ENCODE results near the gene TAGLN2.
A peak's percentile ranks its signal among the peaks of the same experiment; 100 is the strongest.
"Not testable (repeated sequence)": the region's sequence is repeated elsewhere in the genome, so short reads cannot be mapped to it uniquely, and the experiment has no call there.

TAGLN2 gene

DNA sequence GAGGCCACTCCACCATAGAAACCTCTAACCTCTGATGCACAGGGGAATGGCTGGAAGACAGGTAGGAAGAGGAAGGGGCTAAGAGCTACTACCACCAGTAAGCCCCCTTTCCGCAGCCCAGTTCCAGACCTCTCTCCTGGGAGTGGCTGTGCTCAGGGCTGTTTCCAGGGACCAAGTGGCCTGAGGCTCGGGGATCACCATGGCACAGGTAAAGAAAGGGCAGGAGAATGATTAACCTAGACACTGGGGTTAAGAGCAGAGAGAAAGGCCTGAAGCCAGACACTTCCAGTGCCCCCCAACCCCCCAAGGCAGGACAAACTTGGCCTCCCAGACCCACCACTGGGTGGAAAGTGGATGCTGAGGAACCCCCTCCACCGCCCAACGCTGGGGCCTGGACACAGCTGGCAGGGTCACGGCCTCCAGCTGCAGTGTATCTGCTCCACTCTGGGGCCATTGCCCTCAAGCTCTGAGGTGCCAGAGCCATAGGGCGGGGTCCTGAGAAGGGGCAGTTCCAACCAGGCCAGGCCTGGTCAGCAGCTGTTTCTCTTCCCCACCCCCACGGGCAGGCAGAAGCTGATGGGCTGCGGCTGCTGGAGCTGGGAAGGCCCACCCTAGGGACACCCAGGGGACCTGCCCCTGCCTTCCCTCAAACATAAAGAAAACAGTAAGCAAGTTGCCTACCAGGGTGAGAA lies 2.6 kb downstream of the TAGLN2 start:
- DNase-seq: no peak

GRCh38 chr1:159921700-159922504 lies 3.4 kb downstream of the TAGLN2 start:
- DNase-seq: no peak

DNA sequence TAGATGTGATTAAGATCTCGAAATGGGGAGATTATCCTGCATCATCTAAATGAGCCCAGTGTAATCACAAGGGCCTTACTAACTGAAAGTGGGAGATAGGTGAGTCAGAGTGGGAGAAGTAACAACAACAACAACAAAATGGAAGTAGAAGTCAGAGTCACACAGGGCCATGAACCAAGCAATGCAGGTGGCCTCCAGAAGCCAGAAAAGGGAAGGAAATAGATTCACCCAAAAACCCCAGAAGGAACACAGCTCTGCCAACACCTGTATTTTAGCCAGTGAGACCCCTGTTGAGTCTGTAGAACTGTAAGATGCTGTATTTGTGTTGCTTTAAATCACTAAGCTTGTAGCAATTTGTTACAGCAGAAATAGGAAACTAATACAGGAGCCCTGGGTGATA lies 4.1 kb downstream of the TAGLN2 start:
- no peak for DNase-seq

GRCh38 chr1:159920651-159921050 lies 4.7 kb downstream of the TAGLN2 start:
- no peak for DNase-seq

GRCh38 chr1:159920202-159920601 lies 5.1 kb downstream of the TAGLN2 start:
- no peak for DNase-seq

DNA sequence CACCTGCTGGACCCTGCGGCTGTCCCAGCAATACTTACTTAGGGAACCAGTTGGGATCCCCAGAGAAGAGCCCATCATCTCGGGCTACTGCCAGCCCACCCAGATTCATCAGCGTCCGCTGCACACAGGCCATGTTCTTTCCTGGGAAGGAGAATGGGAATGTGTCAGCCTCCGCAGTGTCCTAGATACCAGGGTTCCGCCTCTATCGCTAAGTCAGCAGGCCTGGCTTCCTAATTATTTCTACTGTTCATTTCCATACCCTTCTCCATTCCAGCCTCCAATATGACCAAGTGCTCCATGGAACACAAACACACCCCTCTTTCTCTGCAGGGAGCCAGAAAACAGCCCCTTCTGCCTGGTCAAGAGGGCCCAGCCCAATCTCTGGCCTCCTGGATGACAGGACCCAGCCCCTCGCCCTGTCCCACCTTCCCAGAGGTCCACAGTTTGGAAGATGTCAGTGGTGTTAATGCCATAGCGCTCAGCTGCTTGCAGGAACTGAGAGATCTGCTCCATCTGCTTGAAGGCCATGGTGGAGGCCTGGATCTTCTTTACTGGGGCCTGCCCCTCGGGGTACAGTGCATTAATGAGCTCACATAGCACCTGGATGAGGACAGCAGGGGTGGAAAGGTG lies 6.0 kb downstream of the TAGLN2 start:
- no peak for DNase-seq

- no peak for DNase-seq
Observed at GRCh38 chr1:159918352-159919200, 6.7 kb downstream of the TAGLN2 start.

DNA sequence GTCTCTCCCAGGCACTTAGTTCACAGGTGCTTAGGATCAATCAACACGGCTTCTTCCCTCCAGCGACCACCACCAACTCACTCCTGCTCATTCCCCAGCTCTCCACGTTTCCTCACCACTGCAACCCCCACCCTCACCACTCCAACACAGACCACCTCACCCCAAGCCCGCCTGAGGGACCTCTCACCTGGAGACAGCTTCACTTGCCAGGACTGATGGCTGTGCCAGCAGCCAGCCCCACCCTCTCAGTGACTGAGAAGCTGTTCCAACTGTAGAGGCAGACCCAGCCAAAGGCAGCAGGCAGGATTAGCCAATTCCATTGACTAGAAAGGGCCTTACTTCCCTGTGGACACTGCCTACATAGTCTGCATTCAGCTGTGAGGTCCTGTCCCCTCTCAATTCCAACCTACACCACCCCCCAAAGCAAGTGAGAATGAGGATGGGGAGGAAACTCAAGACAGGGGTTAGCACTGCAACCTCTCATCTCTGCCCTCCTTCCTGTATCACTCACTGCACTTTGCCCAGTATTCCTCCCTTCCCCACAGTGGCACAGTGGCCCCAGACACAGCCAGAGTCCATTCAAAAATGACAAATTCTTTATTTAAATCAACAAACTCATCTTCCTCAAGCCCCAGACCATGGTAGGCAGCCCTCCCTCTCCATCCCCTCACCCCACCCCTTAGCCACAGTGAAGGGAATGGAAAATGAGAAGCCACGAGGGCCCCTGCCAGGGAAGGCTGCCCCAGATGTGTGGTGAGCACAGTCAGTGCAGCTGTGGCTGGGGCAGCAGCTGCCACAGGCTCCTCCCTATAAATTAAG lies 7.6 kb downstream of the TAGLN2 start:
- peak in 1 of 51 donors; percentile 22 for DNase-seq

GRCh38 chr1:159916242-159917051 lies 8.9 kb downstream of the TAGLN2 start:
- DNase-seq: no peak

DNA sequence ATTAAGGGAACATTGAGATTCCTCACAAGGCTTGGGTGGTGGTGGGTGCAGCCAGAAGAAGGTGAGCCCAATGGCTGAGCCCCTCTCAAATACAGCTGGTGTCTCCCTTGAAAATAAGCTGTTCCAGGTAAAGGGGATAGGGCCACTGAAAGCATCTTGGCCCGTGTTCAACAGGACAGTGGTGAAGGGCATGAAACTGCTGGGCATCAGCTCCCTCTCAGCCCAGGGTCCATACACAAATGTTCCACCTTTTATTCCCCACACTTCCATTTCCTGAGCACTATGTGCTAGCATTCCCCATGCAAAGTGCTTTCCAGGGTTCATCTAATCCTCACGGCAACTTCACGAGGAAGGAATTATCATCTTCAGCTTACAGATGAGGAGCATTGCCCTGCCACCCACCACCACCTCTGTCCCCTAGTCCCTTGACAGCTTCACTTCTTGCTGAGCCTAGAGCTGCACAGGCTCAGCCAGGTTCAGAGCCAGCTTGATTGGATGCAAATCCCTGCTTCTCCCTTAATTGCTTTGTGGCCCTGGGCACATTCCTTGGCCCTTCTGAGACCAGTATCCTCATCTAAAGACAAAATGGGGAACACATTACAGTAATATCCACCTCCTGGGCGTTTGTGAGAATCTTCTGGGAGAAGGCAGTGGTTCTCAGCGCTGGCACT lies 9.6 kb downstream of the TAGLN2 start:
- no peak for DNase-seq

DNA sequence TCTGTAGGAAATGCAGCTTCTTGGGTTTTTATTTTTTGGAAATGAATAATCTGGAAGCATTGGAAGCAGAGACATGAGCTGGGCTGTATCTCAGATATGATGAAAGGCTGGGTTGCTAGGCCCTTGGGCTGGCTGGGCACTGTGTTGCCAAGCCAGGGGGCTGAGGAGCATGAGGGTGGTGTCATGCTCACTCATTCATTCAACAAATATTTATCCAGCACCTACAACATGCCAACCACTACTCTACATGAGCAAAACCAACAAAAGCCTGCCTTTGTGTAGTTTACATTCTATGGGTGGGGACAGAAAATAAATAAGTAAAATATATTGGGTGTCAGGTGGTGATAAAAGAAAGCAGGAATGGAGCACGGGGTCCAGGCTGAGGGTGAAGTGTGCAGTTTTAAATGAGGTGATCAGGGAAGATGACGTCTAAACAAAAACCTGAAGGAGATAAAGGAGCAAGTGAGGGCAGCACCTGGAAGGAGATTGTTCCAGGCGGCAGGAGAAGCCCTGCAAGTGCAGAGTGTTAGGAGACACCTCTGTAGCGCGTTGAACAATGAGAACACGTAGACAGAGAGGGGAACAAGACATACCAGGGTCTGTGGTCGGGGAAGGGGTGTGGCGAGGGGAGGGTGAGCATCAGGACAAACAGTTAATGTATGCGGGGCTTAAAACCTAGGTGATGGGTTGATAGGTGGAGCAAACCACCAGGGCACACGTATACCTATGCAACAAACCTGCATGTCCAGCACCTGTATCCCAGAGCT lies 10.9 kb downstream of the TAGLN2 start:
- no peak for DNase-seq

DNA sequence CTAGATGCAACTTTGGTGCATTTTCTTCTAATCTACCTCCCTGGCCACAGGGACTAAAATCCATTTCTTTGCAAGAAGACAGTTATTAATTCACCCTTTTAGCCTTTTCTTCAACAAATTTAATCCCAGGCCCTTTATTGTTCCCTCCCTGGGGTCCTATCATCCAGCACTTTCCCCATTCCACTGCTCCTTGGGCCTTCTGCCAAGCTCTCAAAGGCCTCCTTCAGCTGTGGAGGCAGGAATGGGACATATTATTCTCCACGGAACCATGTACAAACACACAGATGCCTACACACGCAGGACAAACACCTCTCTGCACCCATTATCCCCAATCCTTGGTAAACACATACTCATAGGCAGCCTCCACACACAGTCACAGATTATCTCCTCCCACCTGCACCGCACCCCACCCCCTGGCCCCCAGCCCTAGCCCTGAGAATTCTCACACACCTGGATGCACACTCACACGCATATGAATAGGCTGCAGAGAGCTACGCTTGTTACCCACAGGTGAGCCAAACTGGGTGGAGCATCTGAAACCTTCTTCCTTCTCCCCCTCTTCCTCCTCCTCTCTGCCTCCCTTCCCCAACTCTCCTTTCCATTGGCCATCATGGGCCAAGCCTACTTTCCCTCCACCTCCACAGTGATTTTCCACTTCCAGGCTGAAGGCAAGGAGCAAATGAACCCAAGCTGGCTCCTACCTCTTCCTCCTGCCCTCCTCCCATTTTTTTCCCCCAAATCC lies 11.7 kb downstream of the TAGLN2 start:
- no peak for DNase-seq

DNA sequence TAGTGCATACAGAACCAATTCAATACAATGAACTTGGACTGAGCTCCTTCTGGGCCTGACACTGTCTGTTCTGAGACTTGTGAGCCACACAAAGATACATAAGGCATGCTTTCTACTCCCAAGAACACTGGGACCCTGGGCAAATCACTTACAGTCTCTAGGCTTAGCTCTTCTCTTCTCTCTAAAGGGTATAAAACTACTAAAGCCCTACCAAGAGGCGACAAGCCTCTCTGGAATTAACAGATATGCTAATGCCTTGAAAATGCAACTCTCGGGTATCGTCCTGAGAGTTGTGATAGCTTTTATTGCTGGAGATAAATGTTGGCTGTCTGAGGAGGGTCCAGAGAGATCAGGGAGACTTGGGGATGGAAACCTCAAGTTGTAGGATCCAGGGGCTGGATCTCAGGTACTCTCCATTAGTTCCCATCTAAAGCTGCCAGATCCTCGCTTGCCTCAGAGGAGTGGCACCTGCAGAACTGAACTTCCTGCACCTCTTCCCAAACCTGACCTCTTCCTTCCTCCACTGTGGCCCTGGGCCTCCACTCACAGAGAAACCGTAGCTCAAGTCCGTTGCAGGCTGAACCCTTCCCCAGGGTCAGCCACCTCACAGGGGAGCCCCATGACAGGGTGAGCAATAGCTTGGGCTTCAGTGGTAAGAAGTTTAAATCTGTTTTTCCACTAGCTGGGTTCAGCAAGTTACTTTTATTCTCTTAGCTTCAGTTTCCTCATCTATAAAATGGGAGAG lies 13.8 kb downstream of the TAGLN2 start:
- no peak for DNase-seq

DNA sequence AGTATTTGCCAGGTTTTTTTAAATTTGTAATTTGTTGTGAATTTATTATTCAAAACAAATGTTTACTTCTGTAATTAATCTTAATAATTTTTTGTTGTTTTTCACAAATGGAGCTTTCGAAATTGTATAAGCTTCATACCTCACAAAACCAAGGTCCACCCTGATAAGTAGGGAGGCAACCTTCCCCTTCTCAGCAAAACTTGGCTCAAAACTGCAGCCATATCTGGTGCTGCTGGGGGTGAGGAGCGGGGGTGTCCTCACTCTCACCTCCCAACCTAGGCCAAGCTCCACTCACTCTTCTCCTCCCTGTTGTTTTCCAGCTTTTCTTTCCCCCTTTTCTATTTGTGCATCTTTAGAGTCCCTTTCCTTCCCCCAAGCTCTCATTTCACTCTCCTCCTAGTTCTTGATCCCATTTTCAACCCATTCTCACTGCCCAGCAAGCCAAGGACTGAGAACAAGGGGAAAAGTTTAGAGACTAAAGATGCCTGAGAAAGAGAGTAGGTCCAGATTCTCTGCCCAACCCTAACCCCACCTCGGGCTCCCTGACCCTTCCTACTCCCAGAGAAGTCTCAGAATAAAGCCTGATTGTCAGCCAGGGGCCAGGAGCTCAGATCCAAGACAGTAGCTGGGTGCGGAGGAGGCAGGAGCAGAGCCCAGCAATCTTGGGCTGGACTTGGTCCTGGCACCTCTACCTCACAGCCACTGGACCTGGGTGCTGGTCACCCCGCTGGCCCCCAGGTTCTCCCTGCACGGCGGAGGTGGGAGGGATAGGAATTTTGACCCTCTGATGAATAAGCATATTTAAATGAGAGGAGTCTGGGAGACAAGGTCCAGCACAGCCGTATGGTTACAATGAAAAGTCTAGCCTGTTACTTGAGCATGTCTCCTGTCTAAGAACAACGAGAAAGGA lies 17.0 kb downstream of the TAGLN2 start:
- no peak for DNase-seq

GRCh38 chr1:159906960-159907359 lies 18.3 kb downstream of the TAGLN2 start:
- no peak for DNase-seq

DNA sequence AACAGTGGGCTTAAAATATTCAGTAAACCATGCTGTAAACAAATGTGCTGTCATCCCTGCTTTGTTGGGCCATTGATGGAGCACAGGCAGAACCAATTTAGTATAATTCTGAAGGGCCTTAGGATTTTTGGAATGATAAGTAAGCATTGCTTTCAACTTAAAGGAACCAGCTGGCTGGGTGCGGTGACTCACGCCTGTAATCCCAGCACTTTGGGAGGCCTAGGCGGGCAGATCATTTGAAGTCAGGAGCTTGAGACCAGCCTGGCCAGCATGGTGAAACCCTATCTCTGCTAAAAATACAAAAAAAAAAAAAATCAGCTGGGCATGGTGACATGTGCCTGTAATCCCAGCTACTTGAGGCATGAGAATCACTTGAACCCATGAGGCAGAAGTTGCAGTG lies 21.3 kb downstream of the TAGLN2 start:
- not testable (repeated sequence) for DNase-seq
